ENCODE measurements around the gene CD6. TPM values are rescaled to one million over a fixed set of nuclear protein-coding genes. Genes with fewer than 3 reads are reported as not detected.

Gene CD6
- polyA plus RNA-seq, 1 donor (not counting 4 experiments of a cell fraction or from before 2014, with no cell fraction given) = 0.03 TPM

DNA sequence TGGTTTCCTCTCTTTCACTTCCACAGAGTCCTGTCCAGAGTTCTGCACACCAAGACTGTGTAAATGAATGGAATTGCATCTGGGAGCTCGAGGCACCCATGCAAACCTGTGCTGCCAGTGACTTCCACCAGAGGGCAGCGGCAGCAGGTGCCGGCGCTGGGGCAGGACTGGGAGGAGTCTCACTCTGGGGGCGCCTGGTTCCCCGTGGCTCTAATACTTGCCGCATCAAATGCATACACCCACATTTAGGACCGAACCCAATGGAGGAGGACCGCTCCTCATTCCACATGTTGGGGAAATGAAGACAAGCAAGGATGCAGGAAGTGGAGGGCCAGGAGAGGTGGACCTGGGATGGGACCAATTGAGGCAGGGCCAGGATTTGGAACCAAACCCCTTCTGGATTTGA is 1.1 kb upstream of the CD6 start:
- Histone ChIP-seq H3K9me3 (ENCODE audit: control insufficient read depth, low read depth, low read length) (no peaks in the 10 kb centered on the region), H3K4me1 (ENCODE audit: control insufficient read depth, extremely low read depth, insufficient read depth, low read length) (no peaks in the 10 kb centered on the region), H3K27me3 (ENCODE audit: control insufficient read depth, extremely low read depth, insufficient read depth, low read length) (no peaks in the 10 kb centered on the region), H3K4me2 (ENCODE audit: control insufficient read depth, extremely low read depth, insufficient read depth, low read depth, low read length) (no peak overlapping the region), H3K9me1 (ENCODE audit: control insufficient read depth, extremely low read depth, insufficient read depth, low read length) (no peaks in the 10 kb centered on the region), H4K20me1 (ENCODE audit: control insufficient read depth, extremely low read depth, insufficient read depth, low read length) (no peaks in the 10 kb centered on the region), H3K9ac (ENCODE audit: control insufficient read depth, extremely low read depth, insufficient read depth, low read length) (no peak overlapping the region), H3K79me2 (ENCODE audit: control insufficient read depth, insufficient read depth, low read length) (no peaks in the 10 kb centered on the region), H3K4me3 (ENCODE audit: control insufficient read depth in 2 of 3, extremely low read depth in 1 of 3, insufficient read depth in 2 of 3, low read depth in 1 of 3, low read length in 3 of 3) (no peak overlapping the region), H3K27ac (ENCODE audit: control insufficient read depth, insufficient read depth, low read length) (no peak overlapping the region), H3K36me3 (ENCODE audit: control insufficient read depth in 2 of 2, extremely low read depth in 1 of 2, insufficient read depth in 2 of 2, low read length in 2 of 2) (no peaks in the 10 kb centered on the region), H2AFZ (ENCODE audit: control insufficient read depth, low read length) (no peak overlapping the region)
- TF ChIP-seq CTCF (optimal IDR thresholded peaks at IDR 0.05 in 1 of 3, IDR thresholded peaks at IDR 0.05 in 1 of 3, conservative IDR thresholded peaks at IDR 0.05 in 1 of 3; ENCODE audit: extremely low read depth in 1 of 3, insufficient read depth in 2 of 3, low read length in 3 of 3) (peak; percentile 89 to 94 (median 92)), EZH2 (IDR thresholded peaks at IDR 0.05; ENCODE audit: low read length) (no peak)
- FAIRE-seq = no peak
- dilution Hi-C loops (cut with MboI; ENCODE audit: extremely low pct_ligation_motif_present, low sequenced_read_pairs) = no loop called here
- DNase-seq (ENCODE audit: low read depth, low spot score) = no peak

DNA sequence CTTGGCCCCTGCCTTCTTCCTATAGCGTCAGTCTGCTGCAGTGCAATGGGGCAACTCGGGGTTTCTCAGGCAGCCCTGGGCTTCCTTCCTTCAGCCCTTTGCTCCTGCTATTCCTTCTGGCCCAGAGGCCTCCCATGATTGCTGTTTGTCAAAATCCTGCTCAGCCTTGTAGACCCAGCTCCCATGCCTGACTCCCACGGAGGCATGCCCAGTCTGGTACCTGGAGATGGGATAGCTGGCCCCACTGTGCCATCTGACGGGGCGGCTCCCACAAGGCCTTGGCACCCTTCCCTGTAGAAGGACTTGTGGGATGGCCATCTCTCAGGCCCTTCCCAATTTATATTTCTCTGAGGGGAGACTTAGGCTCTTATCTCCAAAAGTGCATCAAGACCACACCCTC is 590 bp upstream of the CD6 start:
- Histone ChIP-seq H3K9me3 (ENCODE audit: control insufficient read depth, low read depth, low read length) (no peaks in the 10 kb centered on the region), H3K4me3 (ENCODE audit: control insufficient read depth in 2 of 3, extremely low read depth in 1 of 3, insufficient read depth in 2 of 3, low read depth in 1 of 3, low read length in 3 of 3) (no peak overlapping the region), H3K27ac (ENCODE audit: control insufficient read depth, insufficient read depth, low read length) (no peak overlapping the region), H3K4me1 (ENCODE audit: control insufficient read depth, extremely low read depth, insufficient read depth, low read length) (no peaks in the 10 kb centered on the region), H3K9ac (ENCODE audit: control insufficient read depth, extremely low read depth, insufficient read depth, low read length) (no peak overlapping the region), H4K20me1 (ENCODE audit: control insufficient read depth, extremely low read depth, insufficient read depth, low read length) (no peaks in the 10 kb centered on the region), H3K36me3 (ENCODE audit: control insufficient read depth in 2 of 2, extremely low read depth in 1 of 2, insufficient read depth in 2 of 2, low read length in 2 of 2) (no peaks in the 10 kb centered on the region), H3K79me2 (ENCODE audit: control insufficient read depth, insufficient read depth, low read length) (no peaks in the 10 kb centered on the region), H3K27me3 (ENCODE audit: control insufficient read depth, extremely low read depth, insufficient read depth, low read length) (no peaks in the 10 kb centered on the region), H3K4me2 (ENCODE audit: control insufficient read depth, extremely low read depth, insufficient read depth, low read depth, low read length) (no peak overlapping the region), H3K9me1 (ENCODE audit: control insufficient read depth, extremely low read depth, insufficient read depth, low read length) (no peaks in the 10 kb centered on the region), H2AFZ (ENCODE audit: control insufficient read depth, low read length) (no peak overlapping the region)
- FAIRE-seq (no peak), DNase-seq (ENCODE audit: low read depth, low spot score) (no peak)
- no peak for TF ChIP-seq EZH2 (IDR thresholded peaks at IDR 0.05; ENCODE audit: low read length)
- TF ChIP-seq CTCF (optimal IDR thresholded peaks at IDR 0.05 in 1 of 3, IDR thresholded peaks at IDR 0.05 in 1 of 3, conservative IDR thresholded peaks at IDR 0.05 in 1 of 3; ENCODE audit: extremely low read depth in 1 of 3, insufficient read depth in 2 of 3, low read length in 3 of 3) = no peak
- dilution Hi-C loops (cut with MboI; ENCODE audit: extremely low pct_ligation_motif_present, low sequenced_read_pairs) = no loop called here

Measured in keratinocyte (primary cell).